HG03196 (cell line): ENCODE data around the gene TRIM75.
"Not testable (repeated sequence)": the region's sequence is repeated elsewhere in the genome, so short reads cannot be mapped to it uniquely, and the experiment has no call there.

Experiments
- ATAC-seq: cut with Tn5 transposase; IDR thresholded peaks from one replicate; pipeline ENCODE4 v1.9.1; 2021; ENCODE audit not compliant: unreplicated experiment

The TRIM75 gene

DNA sequence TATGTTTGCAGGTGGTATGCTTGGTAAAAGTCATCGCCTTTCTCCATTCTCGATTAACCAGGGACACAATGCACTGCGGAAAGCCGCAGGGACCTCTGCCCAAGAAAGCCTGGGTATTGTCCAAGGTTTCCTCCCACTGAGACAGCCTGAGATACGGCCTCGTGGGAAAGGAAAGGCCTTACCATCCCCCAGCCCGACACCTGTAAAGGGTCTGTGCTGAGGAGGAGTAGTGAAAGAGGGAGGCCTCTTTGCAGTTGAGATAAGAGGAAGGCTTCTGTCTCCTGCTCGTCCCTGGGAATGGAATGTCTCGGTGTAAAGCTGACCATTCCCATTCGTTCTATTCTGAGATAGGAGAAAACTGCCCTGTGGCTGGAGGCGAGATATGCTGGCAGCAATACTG lies 19.7 kb downstream of the TRIM75 start:
- not testable (repeated sequence) for ATAC-seq

DNA sequence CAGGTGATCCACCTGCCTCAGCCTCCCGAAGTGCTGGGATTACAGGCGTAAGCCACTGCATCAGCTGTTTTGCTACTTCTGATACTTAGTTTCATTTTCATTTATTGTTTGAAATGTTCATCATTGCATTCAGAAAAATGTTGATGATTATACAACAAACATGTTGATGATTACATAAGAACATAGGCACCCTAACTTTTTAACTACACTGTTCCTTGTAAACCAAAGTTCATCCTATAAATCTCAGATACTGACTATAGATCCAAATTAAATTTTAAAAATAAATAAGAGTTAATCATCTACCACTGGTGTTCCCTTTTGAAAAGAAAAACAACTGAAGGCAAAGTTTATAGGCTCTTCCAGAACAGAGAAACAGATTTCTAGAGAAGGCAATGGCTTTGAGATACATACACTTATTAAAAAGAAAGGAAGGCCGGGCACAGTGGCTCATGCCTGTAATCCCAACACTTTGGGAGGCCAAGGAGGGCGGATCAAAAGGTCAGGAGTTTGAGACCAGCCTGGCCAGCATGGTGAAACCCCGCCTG lies 23.4 kb downstream of the TRIM75 start:
- no peak for ATAC-seq

DNA sequence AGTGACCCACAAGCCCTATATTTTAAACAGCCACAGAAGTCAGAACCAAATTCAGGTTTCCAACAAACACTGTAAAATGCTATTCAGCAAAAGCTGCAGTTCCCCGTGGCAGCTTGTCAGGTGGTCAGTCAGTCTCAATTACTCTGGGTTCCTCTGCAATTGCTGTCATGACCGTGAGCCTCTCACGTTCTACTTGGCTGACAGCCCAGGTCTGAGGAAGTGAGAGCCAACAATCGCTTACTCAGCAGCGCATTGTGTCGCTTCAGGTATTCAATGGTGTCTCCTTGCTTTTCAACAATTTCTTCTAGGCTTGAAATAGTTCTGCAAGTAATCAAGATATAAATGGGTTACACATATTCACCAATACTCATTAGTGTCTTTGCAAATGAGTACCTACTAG lies 25.8 kb downstream of the TRIM75 start:
- ATAC-seq, result no peak

DNA sequence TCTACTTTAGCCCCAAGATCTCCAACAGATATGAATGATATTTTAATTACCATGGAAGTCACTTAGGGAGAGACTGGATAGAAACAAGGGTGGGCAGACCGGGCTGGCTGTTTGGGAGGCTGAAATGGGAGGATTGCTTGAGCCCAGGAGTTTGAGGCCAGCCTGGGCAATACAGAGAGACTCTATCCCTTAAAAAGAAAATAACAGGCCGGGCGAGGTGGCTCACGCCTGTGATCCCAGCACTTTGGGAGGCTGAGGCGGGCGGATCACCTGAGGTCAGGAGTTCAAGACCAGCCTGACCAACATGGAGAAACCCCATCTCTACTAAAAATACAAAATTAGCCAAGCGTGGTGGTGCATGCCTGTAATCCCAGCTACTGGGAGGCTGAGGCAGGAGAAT lies 31.1 kb downstream of the TRIM75 start:
- not testable (repeated sequence) for ATAC-seq

DNA sequence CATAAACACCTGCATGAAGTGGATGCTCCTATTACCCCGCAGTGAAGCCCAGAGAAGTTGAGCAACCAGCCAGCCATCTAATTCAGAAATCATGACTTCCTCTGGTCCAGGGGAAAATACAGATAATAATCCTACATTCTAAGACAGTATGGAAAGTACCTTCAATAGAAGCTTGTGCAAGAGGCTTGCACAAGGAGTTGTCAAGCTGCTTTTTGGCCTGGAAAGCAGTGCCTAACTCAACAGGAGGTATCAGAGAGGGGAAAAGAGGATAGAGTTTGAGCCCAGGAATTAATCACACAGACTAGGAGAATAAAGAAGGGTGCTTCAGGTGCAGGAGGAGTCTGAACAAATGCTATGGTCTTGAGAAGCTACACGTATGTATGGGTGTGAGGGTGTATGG lies 32.3 kb downstream of the TRIM75 start:
- ATAC-seq, result no peak

DNA sequence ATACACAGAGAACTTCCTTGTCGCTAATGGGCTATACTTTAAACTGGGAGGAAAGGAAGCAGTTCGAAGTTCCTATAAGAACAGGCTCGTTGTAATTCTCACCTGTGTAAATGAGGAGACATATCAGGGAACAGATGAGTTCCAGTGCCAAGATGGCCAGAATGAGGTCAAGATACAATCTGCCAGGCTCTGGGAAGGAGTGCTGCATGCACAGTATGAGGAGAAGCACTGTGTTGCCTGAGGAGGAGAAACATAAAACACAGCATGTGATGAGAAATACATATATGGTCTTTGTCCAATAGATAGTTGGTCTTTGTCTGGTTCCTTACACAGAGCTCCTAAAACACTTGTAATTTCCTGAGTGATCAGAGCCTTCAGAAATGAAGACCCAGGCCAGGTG lies 34.7 kb downstream of the TRIM75 start:
- ATAC-seq, result no peak

DNA sequence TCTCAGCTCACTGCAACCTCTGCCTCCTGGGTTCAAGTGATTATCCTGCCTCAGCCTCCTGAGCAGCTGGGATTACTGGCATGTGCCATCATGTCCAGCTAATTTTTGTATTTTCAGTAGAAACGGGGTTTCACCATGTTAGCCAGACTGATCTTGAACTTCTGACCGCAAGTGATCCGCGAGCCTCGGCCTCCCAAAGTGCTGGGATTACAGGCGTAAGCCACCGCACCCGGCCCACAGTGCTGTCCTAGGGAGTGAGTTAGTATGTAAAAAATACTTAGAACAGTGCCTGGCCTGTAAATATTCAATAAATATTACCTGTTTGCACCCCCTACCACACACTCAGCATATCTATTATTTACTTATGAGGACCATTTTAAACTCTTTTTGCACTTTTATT lies 38.5 kb downstream of the TRIM75 start:
- ATAC-seq, result not testable (repeated sequence)

DNA sequence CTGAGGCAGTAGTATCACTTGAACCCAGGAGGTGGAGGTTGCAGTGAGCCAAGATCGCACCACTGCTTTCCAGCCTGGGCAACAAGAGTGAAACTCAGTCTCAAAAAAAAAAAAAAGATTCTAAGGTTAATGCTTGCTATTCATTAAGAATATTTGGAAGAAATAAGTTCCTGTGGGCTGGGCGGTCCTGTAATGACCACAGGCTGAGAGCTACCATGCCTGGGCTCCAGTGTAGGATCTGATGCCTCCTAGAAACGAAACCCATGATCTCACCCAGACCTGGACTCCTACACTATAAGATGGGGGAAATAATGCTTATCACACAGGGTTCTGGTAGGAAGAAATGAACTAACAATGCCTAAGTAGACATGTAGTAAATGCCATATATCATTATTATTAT lies 41.2 kb downstream of the TRIM75 start:
- ATAC-seq, result no peak

DNA sequence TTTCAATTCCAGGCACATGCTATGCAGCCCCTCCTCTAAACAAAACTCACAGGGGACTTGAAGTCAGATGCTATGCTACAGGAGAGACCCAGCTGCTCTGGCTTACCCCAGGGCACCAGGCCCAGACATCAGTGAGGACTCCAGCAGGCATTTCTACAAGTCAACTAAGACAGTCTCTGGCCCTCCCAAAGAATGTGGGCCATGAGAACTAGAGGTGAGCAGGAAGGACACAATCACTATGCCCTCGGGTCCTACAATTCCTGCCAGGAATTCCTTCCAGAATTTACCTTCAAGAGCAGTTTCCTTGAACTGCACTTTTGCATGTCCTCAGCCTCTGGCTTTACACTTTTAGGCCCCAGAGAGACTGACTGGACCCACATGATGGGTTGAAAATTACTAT lies 41.6 kb downstream of the TRIM75 start:
- ATAC-seq, result no peak

DNA sequence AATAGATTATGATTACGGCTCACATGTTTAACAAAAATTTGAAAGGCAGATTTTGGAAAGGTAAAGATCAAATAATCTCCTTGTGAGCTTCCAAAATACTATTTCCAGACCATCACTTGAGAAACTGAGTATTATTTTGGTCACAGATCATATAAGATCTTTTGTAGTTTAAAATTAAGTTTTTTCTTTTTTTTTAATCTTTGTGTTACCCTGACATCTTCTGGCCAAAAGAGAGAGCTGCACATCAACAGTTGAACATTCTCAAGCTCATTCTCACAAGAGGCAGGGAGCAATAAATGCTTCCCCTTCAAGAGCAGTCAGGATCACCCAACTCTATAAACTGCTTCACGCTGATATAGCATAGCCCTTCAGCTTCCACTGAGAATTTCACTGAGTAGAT lies 43.1 kb downstream of the TRIM75 start:
- ATAC-seq, result no peak

DNA sequence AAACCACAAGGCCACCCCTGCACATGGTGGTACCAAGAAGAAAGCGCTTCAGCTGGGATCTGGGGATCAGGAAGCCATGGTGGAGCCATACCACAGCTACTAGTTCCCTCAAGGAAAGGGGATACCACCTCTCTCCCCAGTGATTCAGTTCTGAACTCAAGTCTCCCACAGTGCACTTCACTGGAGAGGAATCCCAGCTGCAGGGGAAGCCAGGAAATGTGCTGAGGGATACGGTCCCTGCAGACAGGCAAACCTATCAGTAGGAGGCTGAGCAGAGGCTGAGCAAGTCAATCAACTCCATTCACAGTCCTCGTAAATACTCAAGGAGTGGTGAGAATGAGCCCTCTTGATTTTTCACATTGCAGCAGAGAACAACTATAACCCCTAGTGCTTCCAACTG lies 48.0 kb downstream of the TRIM75 start:
- no peak for ATAC-seq

DNA sequence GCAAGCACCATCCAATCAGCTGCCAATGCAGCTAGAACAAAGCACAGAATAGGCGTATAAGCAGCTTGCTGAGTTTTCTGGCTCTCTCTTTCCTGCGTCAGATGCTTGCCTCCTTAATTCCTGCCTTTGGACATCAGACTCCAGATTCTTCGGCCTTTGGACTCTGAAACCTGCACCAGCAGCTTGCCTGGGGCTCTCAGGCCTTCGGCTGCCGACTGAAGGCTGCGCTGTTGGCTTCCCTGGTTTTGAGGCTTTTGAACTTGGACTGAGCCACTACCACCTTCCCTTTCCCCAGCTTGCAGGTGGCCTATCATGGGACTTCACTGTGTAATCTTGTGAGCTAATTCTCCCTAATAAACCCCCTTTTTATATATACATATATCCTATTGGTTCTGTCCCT lies 52.9 kb downstream of the TRIM75 start:
- no peak for ATAC-seq
